GM12878 (cell line): ENCODE results near the gene CXCL8. TPM values are rescaled to one million over a fixed set of nuclear protein-coding genes. Genes with fewer than 3 reads are reported as not detected.
A peak's percentile ranks its signal among the peaks of the same experiment; 100 is the strongest.

Source experiments
- ATAC-seq: fragments of 200-7000 bp; cut with Tn5 transposase; 3 replicates; pipeline ENCODE4 v1.9.1; 2020; ENCODE audit warnings: mild to moderate bottlenecking, moderate library complexity
- BruUV-seq: library from RNA; stranded (reverse); fragments of 400-500 nt; replicated peaks from 2 replicates; lab custom pipeline; 2021; lab: Mats Ljungman, UMichigan
- CTCF ChIA-PET: fragments of 300-600 bp; sonication (Branson Sonifier 250); formaldehyde crosslinking; extraction: SDS; loops from one replicate; lab custom pipeline; 2021; ENCODE audit warnings: inconsistent platforms; lab: Yijun Ruan, JAX
- POLR2A ChIA-PET: fragments of 350-600 bp; formaldehyde crosslinking; extraction: SDS; loops from one replicate; lab custom pipeline; 2021; ENCODE audit warnings: inconsistent platforms; lab: Charles Lee
- RAD21 ChIA-PET: fragments of 300-600 bp; sonication (Branson Sonifier 250); formaldehyde crosslinking; loops from one replicate; lab custom pipeline; 2023; ENCODE audit warnings: antibody characterized with exemption; ENCODE audit not compliant: unreplicated experiment; lab: Charles Lee
- SMC1A ChIA-PET: fragments of 300-600 bp; sonication (Branson Sonifier 250); formaldehyde crosslinking; loops from one replicate; lab custom pipeline; 2023; ENCODE audit not compliant: unreplicated experiment, uncharacterized antibody; lab: Charles Lee
- DNase-seq: peaks from one replicate; pipeline ENCODE4 v3.0.0-alpha.2; 2011; ENCODE audit warnings: low read depth, low spot score
- FAIRE-seq: peaks from 3 replicates; lab custom pipeline; 2011; peaks lifted over from hg19 to GRCh38; lab: Jason Lieb, UNC
- H2AFZ ChIP-seq: 2 replicates; pipeline ENCODE4 v1.6.0; 2011; ENCODE audit warnings: low read depth, low read length, control low read depth; ENCODE audit not compliant: control insufficient read depth
- H3K27ac ChIP-seq: 2 replicates; pipeline ENCODE4 v1.5.1; 2011; ENCODE audit warnings: control low read depth; ENCODE audit not compliant: control insufficient read depth, insufficient read depth
- H3K27me3 ChIP-seq, 2 experiments: replicated peaks in 1 of 2; 2 replicates each; pipeline versions ENCODE4 v1.6.0 to v1.6.1; 2011; ENCODE audit warnings: low read length in 1 of 2; ENCODE audit not compliant: control insufficient read depth in 2 of 2, insufficient read depth in 2 of 2
- H3K36me3 ChIP-seq, 2 experiments: 2 replicates each; pipeline ENCODE4 v1.5.1; 2011; ENCODE audit warnings: low read length in 1 of 2; ENCODE audit not compliant: control insufficient read depth in 2 of 2, insufficient read depth in 2 of 2
- H3K4me1 ChIP-seq: 2 replicates; pipeline ENCODE4 v1.6.1; 2011; ENCODE audit warnings: mild to moderate bottlenecking, low read length, moderate library complexity, mixed read lengths; ENCODE audit not compliant: control insufficient read depth, insufficient read depth
- H3K4me2 ChIP-seq: 2 replicates; pipeline ENCODE4 v1.6.0; 2011; ENCODE audit warnings: control low read depth; ENCODE audit not compliant: control insufficient read depth, insufficient read depth
- H3K4me3 ChIP-seq: fragments of 200-600 bp; sonication (generic); 2 replicates; pipeline ENCODE4 v1.5.1; 2016
- H3K79me2 ChIP-seq: 2 replicates; pipeline ENCODE4 v1.6.0; 2011; ENCODE audit warnings: low read length; ENCODE audit not compliant: control insufficient read depth, insufficient read depth
- H3K9ac ChIP-seq: 2 replicates; pipeline ENCODE4 v1.8.0; 2011; ENCODE audit warnings: low read length, control low read depth, mixed read lengths; ENCODE audit not compliant: control insufficient read depth, insufficient read depth
- H3K9me3 ChIP-seq: replicated peaks from 3 replicates; pipeline ENCODE4 v1.5.1; 2011; ENCODE audit warnings: mild to moderate bottlenecking, low read length; ENCODE audit not compliant: control insufficient read depth, insufficient read depth
- H4K20me1 ChIP-seq: 2 replicates; pipeline ENCODE4 v1.6.0; 2011; ENCODE audit not compliant: control insufficient read depth, insufficient read depth
- BMI1 ChIP-seq: fragments of 450-650 bp; IDR thresholded peaks from 2 replicates; pipeline ENCODE4 v1.6.1; 2016; ENCODE audit warnings: mild to moderate bottlenecking, moderate library complexity, borderline replicate concordance
- ESRRA ChIP-seq: IDR thresholded peaks from 2 replicates; pipeline ENCODE4 v1.6.1; 2012; ENCODE audit warnings: mild to moderate bottlenecking, low read length, improper control_type of control experiment
- MXI1 ChIP-seq: fragments of 150-350 bp; IDR thresholded peaks from 2 replicates; pipeline ENCODE4 v1.6.1; 2011; ENCODE audit warnings: low read depth, mild to moderate bottlenecking, inconsistent platforms, low read length, improper control_type of control experiment
- PAX8 ChIP-seq: fragments of 450-650 bp; IDR thresholded peaks from 2 replicates; pipeline ENCODE4 v1.6.1; 2017; ENCODE audit warnings: mild to moderate bottlenecking, moderate library complexity
- PML ChIP-seq: IDR thresholded peaks from 2 replicates; pipeline ENCODE4 v1.6.1; 2012; ENCODE audit warnings: low read length, inconsistent platforms
- SP1 ChIP-seq: IDR thresholded peaks from one replicate; pipeline ENCODE4 v1.6.1; 2011; ENCODE audit warnings: low read depth, low read length
- TCF3 ChIP-seq: IDR thresholded peaks from 2 replicates; pipeline ENCODE4 v1.6.1; 2012; ENCODE audit warnings: low read depth, mild to moderate bottlenecking, low read length, borderline replicate concordance; ENCODE audit not compliant: insufficient read depth
- ZBTB11 ChIP-seq: fragments of 450-650 bp; formaldehyde crosslinking; IDR thresholded peaks from 2 replicates; pipeline ENCODE4 v1.5.0; 2022; ENCODE audit warnings: mild to moderate bottlenecking, missing genetic modification characterization
- ZBTB4 ChIP-seq: fragments of 450-650 bp; formaldehyde crosslinking; IDR thresholded peaks from 2 replicates; pipeline ENCODE4 v1.4.0; 2022; ENCODE audit warnings: mild to moderate bottlenecking, moderate library complexity
- in situ Hi-C: fragments of 300-500 bp; cut with MboI; formaldehyde crosslinking; loops from 9 replicates; pipeline ENCODE4 v1.14.3; 2018; ENCODE audit warnings: mixed read lengths
- intact Hi-C: fragments of 100-400 bp; cut with micrococcal nuclease; formaldehyde crosslinking; loops from one replicate; pipeline ENCODE4 v1.14.2; 2022; ENCODE audit not compliant: unreplicated experiment
- polyA plus RNA-seq, 11 experiments: library from polyadenylated mRNA; depleted of rRNA in 4 of 11; unstranded in 6 of 11; stranded (reverse) in 5 of 11; fragments of >200 nt; fragmentation: Nextera tagmentation in 4 of 11; fragmentation: Illumina TruSeq in 1 of 11; extraction: Ambion mirVana in 4 of 11; extraction: Trizol in 1 of 11; gene quantifications; 1 replicate in 1 of 11; 2 replicates in 10 of 11; pipeline versions ENCODE4 v1.2.1 to v1.2.3, GENCODE V29; 2011 to 2016; ENCODE audit warnings: inconsistent platforms in 2 of 11, missing spikeins in 2 of 11, low read depth in 1 of 11
- total RNA-seq, 4 experiments: library from RNA; depleted of rRNA in 3 of 4; stranded (reverse); fragments of >200 nt in 3 of 4; fragmentation: Illumina TruSeq in 1 of 4; extraction: Trizol in 1 of 4; gene quantifications; 2 replicates each; pipeline versions ENCODE4 v1.2.1 to v1.2.3, GENCODE V29; 2013 to 2021
- TF ChIP-seq, protein P1 (sequence below): fragments of 450-650 bp; IDR thresholded peaks from 2 replicates; pipeline ENCODE4 v1.6.1; 2018; ENCODE audit warnings: borderline replicate concordance, mild to moderate bottlenecking; ENCODE audit not compliant: partially characterized antibody
- TF ChIP-seq, protein P2 (sequence below): IDR thresholded peaks from 2 replicates; pipeline ENCODE4 v1.6.1; 2012; ENCODE audit warnings: low read length, inconsistent platforms
- TF ChIP-seq, protein P3 (sequence below): IDR thresholded peaks from 2 replicates; pipeline ENCODE4 v1.6.1; 2011; ENCODE audit warnings: low read depth, low read length, improper control_type of control experiment, borderline replicate concordance

The CXCL8 gene
- total and polyA plus RNA-seq, 10 of the 15 experiments (the other 5 are each of a cell fraction or from before 2014, with no cell fraction given), result 0.09 to 0.36 (median 0.19) TPM; not detected in 1

DNA sequence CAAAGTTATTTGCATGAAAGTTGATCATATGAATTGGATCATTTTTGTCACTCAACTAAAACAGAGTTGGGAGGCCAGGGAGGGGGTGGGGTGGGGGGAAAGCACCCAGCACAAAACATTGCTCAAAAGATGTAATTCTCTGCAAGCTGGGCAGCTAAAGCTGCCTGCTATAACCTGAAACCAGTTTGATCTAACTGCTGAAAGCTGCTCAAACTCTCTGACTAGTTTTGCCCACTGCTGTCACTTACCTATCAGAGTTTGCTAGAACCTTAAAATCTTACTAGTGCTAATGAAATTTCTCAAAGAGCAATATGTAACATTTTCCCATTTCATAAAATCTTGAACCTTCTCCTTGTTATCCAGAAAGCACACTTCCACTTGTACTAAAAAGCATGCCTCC lies 10.4 kb downstream of the CXCL8 start:
- no peaks in the 10 kb centered on the region for H3K27me3 ChIP-seq
- no peak overlapping the region for H2AFZ ChIP-seq
- no peaks in the 10 kb centered on the region for H3K4me1 ChIP-seq
- no peaks in the 10 kb centered on the region for H3K9me3 ChIP-seq
- H3K36me3 ChIP-seq, result no peaks in the 10 kb centered on the region
- POLR2A ChIA-PET, result no interaction called here
- in situ Hi-C loops (no loop called here), intact Hi-C loops (no loop called here)
- no peak overlapping the region for H3K9ac ChIP-seq
- RAD21 ChIA-PET, result interaction anchor here (1.0 kb wide), 2 partner anchors 9 to 16 kb away, joined by 4 to 5 read pairs; no protein-coding TSS in a partner anchor
- no peak for FAIRE-seq
- no peak overlapping the region for H3K27ac ChIP-seq
- CTCF ChIA-PET, result interaction anchor here (1.8 kb wide), 1 partner anchor 21 kb away, joined by 5 read pairs; no protein-coding TSS in a partner anchor
- BruUV-seq, result no TSS peak
- ATAC-seq, result peak; percentile 68
- no peak overlapping the region for H3K4me3 ChIP-seq
- SMC1A ChIA-PET, result interaction anchor here (0.7 to 2.1 kb wide), 6 partner anchors 9 to 112 kb away, joined by 3 to 11 read pairs (median 3); no protein-coding TSS in a partner anchor
- DNase-seq, result no peak
- H4K20me1 ChIP-seq, result no peaks in the 10 kb centered on the region
- no peaks in the 10 kb centered on the region for H3K79me2 ChIP-seq
- H3K4me2 ChIP-seq, result no peak overlapping the region
- TF ChIP-seq MXI1 (no peak), TCF3 (no peak), ZBTB11 (CRISPR knock-in tag) (no peak), PAX8 (no peak), SP1 (no peak), PML (no peak), BMI1 (no peak), ESRRA (no peak), ZBTB4 (CRISPR knock-in tag) (no peak)
- TF ChIP-seq, protein P1, sequence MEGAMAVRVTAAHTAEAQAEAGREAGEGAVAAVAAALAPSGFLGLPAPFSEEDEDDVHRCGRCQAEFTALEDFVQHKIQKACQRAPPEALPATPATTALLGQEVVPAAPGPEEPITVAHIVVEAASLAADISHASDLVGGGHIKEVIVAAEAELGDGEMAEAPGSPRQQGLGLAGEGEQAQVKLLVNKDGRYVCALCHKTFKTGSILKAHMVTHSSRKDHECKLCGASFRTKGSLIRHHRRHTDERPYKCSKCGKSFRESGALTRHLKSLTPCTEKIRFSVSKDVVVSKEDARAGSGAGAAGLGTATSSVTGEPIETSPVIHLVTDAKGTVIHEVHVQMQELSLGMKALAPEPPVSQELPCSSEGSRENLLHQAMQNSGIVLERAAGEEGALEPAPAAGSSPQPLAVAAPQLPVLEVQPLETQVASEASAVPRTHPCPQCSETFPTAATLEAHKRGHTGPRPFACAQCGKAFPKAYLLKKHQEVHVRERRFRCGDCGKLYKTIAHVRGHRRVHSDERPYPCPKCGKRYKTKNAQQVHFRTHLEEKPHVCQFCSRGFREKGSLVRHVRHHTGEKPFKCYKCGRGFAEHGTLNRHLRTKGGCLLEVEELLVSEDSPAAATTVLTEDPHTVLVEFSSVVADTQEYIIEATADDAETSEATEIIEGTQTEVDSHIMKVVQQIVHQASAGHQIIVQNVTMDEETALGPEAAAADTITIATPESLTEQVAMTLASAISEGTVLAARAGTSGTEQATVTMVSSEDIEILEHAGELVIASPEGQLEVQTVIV, result no peak
- TF ChIP-seq, protein P2, sequence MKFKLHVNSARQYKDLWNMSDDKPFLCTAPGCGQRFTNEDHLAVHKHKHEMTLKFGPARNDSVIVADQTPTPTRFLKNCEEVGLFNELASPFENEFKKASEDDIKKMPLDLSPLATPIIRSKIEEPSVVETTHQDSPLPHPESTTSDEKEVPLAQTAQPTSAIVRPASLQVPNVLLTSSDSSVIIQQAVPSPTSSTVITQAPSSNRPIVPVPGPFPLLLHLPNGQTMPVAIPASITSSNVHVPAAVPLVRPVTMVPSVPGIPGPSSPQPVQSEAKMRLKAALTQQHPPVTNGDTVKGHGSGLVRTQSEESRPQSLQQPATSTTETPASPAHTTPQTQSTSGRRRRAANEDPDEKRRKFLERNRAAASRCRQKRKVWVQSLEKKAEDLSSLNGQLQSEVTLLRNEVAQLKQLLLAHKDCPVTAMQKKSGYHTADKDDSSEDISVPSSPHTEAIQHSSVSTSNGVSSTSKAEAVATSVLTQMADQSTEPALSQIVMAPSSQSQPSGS, result no peak
- TF ChIP-seq, protein P3, sequence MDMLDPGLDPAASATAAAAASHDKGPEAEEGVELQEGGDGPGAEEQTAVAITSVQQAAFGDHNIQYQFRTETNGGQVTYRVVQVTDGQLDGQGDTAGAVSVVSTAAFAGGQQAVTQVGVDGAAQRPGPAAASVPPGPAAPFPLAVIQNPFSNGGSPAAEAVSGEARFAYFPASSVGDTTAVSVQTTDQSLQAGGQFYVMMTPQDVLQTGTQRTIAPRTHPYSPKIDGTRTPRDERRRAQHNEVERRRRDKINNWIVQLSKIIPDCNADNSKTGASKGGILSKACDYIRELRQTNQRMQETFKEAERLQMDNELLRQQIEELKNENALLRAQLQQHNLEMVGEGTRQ, result no peak
